K562 (cell line): Measurements from ENCODE around the gene VEGFA. TPM values are rescaled to one million over a fixed set of nuclear protein-coding genes. Genes with fewer than 3 reads are reported as not detected.

Source experiments
- BACH1 ChIP-seq: fragments of 200-800 bp; sonication (Bioruptor generic); IDR thresholded peaks from 2 replicates; pipeline ENCODE4 v1.6.1; 2016; ENCODE audit warnings: missing genetic modification characterization, missing compliant biosample characterization
- BMI1 ChIP-seq: fragments of 150-350 bp; IDR thresholded peaks from 2 replicates; pipeline ENCODE4 v1.6.1; 2014; ENCODE audit warnings: low read length
- CREM ChIP-seq: IDR thresholded peaks from 2 replicates; pipeline ENCODE4 v1.6.1; 2014; ENCODE audit warnings: antibody characterized with exemption, low read depth
- GABPB2 ChIP-seq: fragments of 250-450 bp; sonication (Bioruptor Pico); conservative IDR thresholded peaks from 2 replicates; pipeline ENCODE4 v1.5.1; 2021; ENCODE audit warnings: mild to moderate bottlenecking
- HMG20A ChIP-seq: fragments of 450-650 bp; formaldehyde crosslinking; conservative IDR thresholded peaks from 2 replicates; pipeline ENCODE4 v1.4.0; 2020; ENCODE audit warnings: mild to moderate bottlenecking, mixed read lengths
- MAFF ChIP-seq: IDR thresholded peaks from 2 replicates; pipeline ENCODE4 v1.6.1; 2012; ENCODE audit warnings: low read length, improper control_type of control experiment
- MBD2 ChIP-seq: sonication (generic); IDR thresholded peaks from 2 replicates; pipeline ENCODE4 v1.6.1; 2016; ENCODE audit warnings: low read depth, borderline replicate concordance
- NFIX ChIP-seq: fragments of 250-450 bp; sonication (Bioruptor Pico); IDR thresholded peaks from 2 replicates; pipeline ENCODE4 v1.4.0; 2020; ENCODE audit warnings: low read depth, mild to moderate bottlenecking, moderate library complexity
- NONO ChIP-seq, 2 experiments: fragments of 200-400 bp in 1 of 2; fragments of 450-650 bp in 1 of 2; formaldehyde crosslinking in 1 of 2; IDR thresholded peaks; 2 replicates each; pipeline ENCODE4 v1.6.1; 2017; ENCODE audit warnings: low read depth in 2 of 2, mild to moderate bottlenecking in 2 of 2, moderate library complexity in 2 of 2, low read length in 1 of 2
- PRMT5 ChIP-seq: sonication (generic); formaldehyde crosslinking; IDR thresholded peaks from 2 replicates; pipeline ENCODE4 v1.5.0; 2020; ENCODE audit warnings: missing genetic modification reagents
- SRSF1 ChIP-seq: fragments of 200-400 bp; formaldehyde crosslinking; IDR thresholded peaks from 2 replicates; pipeline ENCODE4 v1.6.1; 2017; ENCODE audit warnings: mild to moderate bottlenecking, low read depth, low read length, moderate library complexity
- ZEB2 ChIP-seq: fragments of 450-650 bp; IDR thresholded peaks from 2 replicates; pipeline ENCODE4 v1.6.1; 2016
- ZNF143 ChIP-seq: sonication (generic); formaldehyde crosslinking; IDR thresholded peaks from 2 replicates; pipeline ENCODE4 v1.9.0; 2022; ENCODE audit warnings: mild to moderate bottlenecking, missing genetic modification reagents
- ZNF23 ChIP-seq: fragments of 250-450 bp; sonication (Bioruptor Pico); IDR thresholded peaks from 2 replicates; pipeline ENCODE4 v1.4.0; 2020; ENCODE audit warnings: mild to moderate bottlenecking
- ZNF551 ChIP-seq: fragments of 250-450 bp; sonication (Bioruptor Pico); IDR thresholded peaks from 2 replicates; pipeline ENCODE4 v1.5.0; 2021; ENCODE audit warnings: mild to moderate bottlenecking, moderate library complexity
- polyA plus RNA-seq, 8 experiments: library from polyadenylated mRNA; depleted of rRNA in 4 of 8; stranded (reverse) in 5 of 8; unstranded in 3 of 8; fragments of >200 nt; fragmentation: Nextera tagmentation in 2 of 8; fragmentation: Illumina TruSeq in 1 of 8; extraction: Ambion mirVana in 2 of 8; extraction: Trizol in 1 of 8; gene quantifications; 2 replicates each; pipeline versions ENCODE4 v1.2.1 to v1.2.3, GENCODE V29; 2011 to 2014; ENCODE audit warnings: inconsistent platforms in 1 of 8, missing spikeins in 1 of 8
- total RNA-seq, 7 experiments: library from RNA; depleted of rRNA in 6 of 7; stranded (reverse); fragments of >200 nt in 6 of 7; fragmentation: Illumina TruSeq in 2 of 7; extraction: Trizol in 2 of 7; gene quantifications; 2 replicates each; pipeline versions ENCODE4 v1.2.1 to v1.2.3, GENCODE V29; 2011 to 2021; ENCODE audit warnings: low replicate concordance in 1 of 7
- TF ChIP-seq, protein P1 (sequence below): fragments of 250-450 bp; sonication (Bioruptor Pico); IDR thresholded peaks from 2 replicates; pipeline ENCODE4 v1.8.0; 2021; ENCODE audit warnings: mild to moderate bottlenecking, moderate library complexity
- TF ChIP-seq, protein P2 (sequence below), 2 experiments: fragments of 450-650 bp in 1 of 2; sonication (generic) in 1 of 2; formaldehyde crosslinking; conservative IDR thresholded peaks; 2 replicates each; pipeline versions ENCODE4 v1.4.0 to v1.8.1; 2020 to 2022; ENCODE audit warnings: mild to moderate bottlenecking in 1 of 2, missing genetic modification reagents in 1 of 2
- TF ChIP-seq, protein P3 (sequence below): sonication (generic); formaldehyde crosslinking; IDR thresholded peaks from 2 replicates; pipeline ENCODE4 v1.8.0; 2022; ENCODE audit warnings: mild to moderate bottlenecking, missing genetic modification reagents, borderline replicate concordance
- TF ChIP-seq, protein P4 (sequence below): fragments of 250-450 bp; sonication (Bioruptor Pico); IDR thresholded peaks from 2 replicates; pipeline ENCODE4 v1.5.0; 2022; ENCODE audit warnings: mild to moderate bottlenecking
- TF ChIP-seq, protein P5 (sequence below): IDR thresholded peaks from 2 replicates; pipeline ENCODE4 v1.6.1; 2012; ENCODE audit warnings: low read depth, low read length, improper control_type of control experiment, borderline replicate concordance

Gene VEGFA
- total and polyA plus RNA-seq, 9 of the 15 experiments (the other 6 are each of a cell fraction or from before 2014, with no cell fraction given) = 14.0 to 271 (median 124) TPM

DNA sequence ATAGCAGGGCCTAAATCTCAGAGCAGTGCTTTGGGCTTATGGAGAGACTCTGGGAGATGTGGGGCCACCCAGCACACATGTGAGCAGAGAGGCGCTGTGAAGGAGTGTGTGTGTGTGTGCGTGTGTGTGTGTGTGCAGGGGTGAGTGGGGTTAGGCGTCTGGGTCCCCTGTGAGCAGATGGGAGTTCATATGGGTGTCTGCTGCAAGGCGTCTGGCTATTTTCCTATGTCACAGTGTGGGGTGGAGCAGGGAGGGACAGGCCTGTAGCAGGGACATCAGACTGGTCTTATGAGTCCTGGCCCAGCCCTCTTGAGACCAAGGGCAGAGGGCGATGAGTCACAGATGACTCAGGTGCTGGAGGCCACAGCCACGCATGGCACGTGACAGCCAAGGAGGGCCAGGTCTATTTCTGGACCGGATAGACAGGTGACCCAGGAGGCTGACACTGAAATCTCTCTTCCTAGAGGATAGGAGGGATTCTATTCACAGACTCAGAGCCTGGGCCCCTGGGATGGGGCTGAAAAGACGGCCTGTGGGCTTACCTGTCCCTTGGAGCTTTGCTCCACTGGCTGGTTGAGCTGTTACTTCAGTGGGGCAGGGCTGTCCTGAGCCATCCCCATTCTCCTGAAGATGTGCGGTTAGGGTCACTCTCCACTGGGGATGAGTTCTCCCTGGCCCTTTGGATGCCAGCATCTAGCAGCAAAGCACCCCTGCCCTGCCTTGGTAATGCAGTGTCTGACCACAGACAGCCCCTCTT lies 28.9 kb downstream of the VEGFA start (continued):
- TF ChIP-seq, protein P1, sequence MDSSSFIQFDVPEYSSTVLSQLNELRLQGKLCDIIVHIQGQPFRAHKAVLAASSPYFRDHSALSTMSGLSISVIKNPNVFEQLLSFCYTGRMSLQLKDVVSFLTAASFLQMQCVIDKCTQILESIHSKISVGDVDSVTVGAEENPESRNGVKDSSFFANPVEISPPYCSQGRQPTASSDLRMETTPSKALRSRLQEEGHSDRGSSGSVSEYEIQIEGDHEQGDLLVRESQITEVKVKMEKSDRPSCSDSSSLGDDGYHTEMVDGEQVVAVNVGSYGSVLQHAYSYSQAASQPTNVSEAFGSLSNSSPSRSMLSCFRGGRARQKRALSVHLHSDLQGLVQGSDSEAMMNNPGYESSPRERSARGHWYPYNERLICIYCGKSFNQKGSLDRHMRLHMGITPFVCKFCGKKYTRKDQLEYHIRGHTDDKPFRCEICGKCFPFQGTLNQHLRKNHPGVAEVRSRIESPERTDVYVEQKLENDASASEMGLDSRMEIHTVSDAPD (CRISPR knock-in tag) = 0 out of 2 replicates have a peak, but pooled peaks have one; percentile 33
- TF ChIP-seq, protein P2, sequence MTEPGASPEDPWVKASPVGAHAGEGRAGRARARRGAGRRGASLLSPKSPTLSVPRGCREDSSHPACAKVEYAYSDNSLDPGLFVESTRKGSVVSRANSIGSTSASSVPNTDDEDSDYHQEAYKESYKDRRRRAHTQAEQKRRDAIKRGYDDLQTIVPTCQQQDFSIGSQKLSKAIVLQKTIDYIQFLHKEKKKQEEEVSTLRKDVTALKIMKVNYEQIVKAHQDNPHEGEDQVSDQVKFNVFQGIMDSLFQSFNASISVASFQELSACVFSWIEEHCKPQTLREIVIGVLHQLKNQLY (CRISPR knock-in tag; conservative IDR thresholded peaks at IDR 0.05) = no peak
- TF ChIP-seq NFIX (CRISPR knock-in tag) (no peak), GABPB2 (CRISPR knock-in tag) (no peak), CREM (peak; percentile 79), ZNF23 (no peak), BACH1 (tag) (peak; percentile 79; the same call in 1 of the 2 replicates), HMG20A (CRISPR knock-in tag) (no peak), NONO (IDR thresholded peaks at IDR 0.05; ENCODE audit: low read depth in 2 of 2, low read length in 1 of 2) (0 out of 4 replicates have a peak, but pooled peaks of 1 of the 2 experiments have one; percentile 49), ZEB2 (peak; percentile 99), SRSF1 (no peak), PRMT5 (CRISPR knock-in tag) (no peak), MBD2 (0 out of 2 replicates have a peak, but pooled peaks have one; percentile 52), ZNF143 (CRISPR knock-in tag) (no peak), BMI1 (no peak), MAFF (no peak), ZNF551 (CRISPR knock-in tag) (no peak)
- TF ChIP-seq, protein P3, sequence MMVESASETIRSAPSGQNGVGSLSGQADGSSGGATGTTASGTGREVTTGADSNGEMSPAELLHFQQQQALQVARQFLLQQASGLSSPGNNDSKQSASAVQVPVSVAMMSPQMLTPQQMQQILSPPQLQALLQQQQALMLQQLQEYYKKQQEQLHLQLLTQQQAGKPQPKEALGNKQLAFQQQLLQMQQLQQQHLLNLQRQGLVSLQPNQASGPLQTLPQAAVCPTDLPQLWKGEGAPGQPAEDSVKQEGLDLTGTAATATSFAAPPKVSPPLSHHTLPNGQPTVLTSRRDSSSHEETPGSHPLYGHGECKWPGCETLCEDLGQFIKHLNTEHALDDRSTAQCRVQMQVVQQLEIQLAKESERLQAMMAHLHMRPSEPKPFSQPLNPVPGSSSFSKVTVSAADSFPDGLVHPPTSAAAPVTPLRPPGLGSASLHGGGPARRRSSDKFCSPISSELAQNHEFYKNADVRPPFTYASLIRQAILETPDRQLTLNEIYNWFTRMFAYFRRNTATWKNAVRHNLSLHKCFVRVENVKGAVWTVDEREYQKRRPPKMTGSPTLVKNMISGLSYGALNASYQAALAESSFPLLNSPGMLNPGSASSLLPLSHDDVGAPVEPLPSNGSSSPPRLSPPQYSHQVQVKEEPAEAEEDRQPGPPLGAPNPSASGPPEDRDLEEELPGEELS (CRISPR knock-in tag) = no peak
- TF ChIP-seq, protein P4, sequence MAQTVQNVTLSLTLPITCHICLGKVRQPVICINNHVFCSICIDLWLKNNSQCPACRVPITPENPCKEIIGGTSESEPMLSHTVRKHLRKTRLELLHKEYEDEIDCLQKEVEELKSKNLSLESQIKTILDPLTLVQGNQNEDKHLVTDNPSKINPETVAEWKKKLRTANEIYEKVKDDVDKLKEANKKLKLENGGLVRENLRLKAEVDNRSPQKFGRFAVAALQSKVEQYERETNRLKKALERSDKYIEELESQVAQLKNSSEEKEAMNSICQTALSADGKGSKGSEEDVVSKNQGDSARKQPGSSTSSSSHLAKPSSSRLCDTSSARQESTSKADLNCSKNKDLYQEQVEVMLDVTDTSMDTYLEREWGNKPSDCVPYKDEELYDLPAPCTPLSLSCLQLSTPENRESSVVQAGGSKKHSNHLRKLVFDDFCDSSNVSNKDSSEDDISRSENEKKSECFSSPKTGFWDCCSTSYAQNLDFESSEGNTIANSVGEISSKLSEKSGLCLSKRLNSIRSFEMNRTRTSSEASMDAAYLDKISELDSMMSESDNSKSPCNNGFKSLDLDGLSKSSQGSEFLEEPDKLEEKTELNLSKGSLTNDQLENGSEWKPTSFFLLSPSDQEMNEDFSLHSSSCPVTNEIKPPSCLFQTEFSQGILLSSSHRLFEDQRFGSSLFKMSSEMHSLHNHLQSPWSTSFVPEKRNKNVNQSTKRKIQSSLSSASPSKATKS (CRISPR knock-in tag) = no peak
- TF ChIP-seq, protein P5, sequence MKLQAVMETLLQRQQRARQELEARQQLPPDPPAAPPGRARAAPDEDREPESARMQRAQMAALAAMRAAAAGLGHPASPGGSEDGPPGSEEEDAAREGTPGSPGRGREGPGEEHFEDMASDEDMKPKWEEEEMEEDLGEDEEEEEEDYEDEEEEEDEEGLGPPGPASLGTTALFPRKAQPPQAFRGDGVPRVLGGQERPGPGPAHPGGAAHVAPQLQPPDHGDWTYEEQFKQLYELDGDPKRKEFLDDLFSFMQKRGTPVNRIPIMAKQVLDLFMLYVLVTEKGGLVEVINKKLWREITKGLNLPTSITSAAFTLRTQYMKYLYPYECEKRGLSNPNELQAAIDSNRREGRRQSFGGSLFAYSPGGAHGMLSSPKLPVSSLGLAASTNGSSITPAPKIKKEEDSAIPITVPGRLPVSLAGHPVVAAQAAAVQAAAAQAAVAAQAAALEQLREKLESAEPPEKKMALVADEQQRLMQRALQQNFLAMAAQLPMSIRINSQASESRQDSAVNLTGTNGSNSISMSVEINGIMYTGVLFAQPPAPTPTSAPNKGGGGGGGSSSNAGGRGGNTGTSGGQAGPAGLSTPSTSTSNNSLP = no peak
